ENCODE data around the gene BCAS1.

GRCh38 chr20:54106162-54106561 lies 35.8 kb upstream of the BCAS1 start:
- TF ChIP-seq RAD21 (IDR thresholded peaks at IDR 0.05; ENCODE audit: low read depth), result no peak
- no peak for TF ChIP-seq YY1 (IDR thresholded peaks at IDR 0.05; ENCODE audit: low read depth)
- no peak for TF ChIP-seq REST (IDR thresholded peaks at IDR 0.05; ENCODE audit: low read depth)
- no peak for TF ChIP-seq EP300 (IDR thresholded peaks at IDR 0.05; ENCODE audit: borderline replicate concordance)
- no peak for TF ChIP-seq USF1 (IDR thresholded peaks at IDR 0.05)
